Body of pancreas (tissue), 4 donors: ENCODE data around the gene COX6B1. TPM values are rescaled to one million over a fixed set of nuclear protein-coding genes. Genes with fewer than 3 reads are reported as not detected.

Source experiments
- ATAC-seq: fragments of 150-250 bp; one replicate; pipeline ENCODE4 v1.9.1; 2016
- DNase-seq, 4 donors: peaks; one replicate each; pipeline ENCODE4 v3.0.0-alpha.2; 2019
- H3K27ac ChIP-seq, 4 donors: fragments of 200-600 bp; sonication (generic); 1 replicate in 3 of 4; 2 replicates in 1 of 4; pipeline versions ENCODE4 v1.5.1 to v1.6.1; 2016 to 2019; ENCODE audit warnings: mild to moderate bottlenecking in 1 of 4, mixed read lengths in 1 of 4, moderate library complexity in 1 of 4
- H3K27me3 ChIP-seq, 2 donors: fragments of 200-600 bp; sonication (generic); one replicate each; pipeline ENCODE4 v1.6.0; 2016; ENCODE audit warnings: mild to moderate bottlenecking in 1 of 2
- H3K36me3 ChIP-seq, 2 donors: fragments of 200-600 bp; sonication (generic); replicated peaks in 1 of 2; 2 replicates each; pipeline ENCODE4 v1.5.1; 2016; ENCODE audit warnings: low read depth in 2 of 2; ENCODE audit not compliant: insufficient read depth in 1 of 2
- H3K4me1 ChIP-seq: fragments of 200-600 bp; sonication (generic); one replicate; pipeline ENCODE4 v1.6.0; 2016
- H3K4me3 ChIP-seq, 2 donors: fragments of 200-600 bp; sonication (generic); 1 replicate in 1 of 2; 2 replicates in 1 of 2; pipeline ENCODE4 v1.5.1; 2016 to 2019
- H3K9me3 ChIP-seq, 3 donors: fragments of 200-600 bp; sonication (generic); 1 replicate in 2 of 3; 2 replicates in 1 of 3; pipeline ENCODE4 v1.5.1; 2016
- POLR2A ChIP-seq, 3 donors: fragments of 450-650 bp; IDR thresholded peaks; one replicate each; pipeline ENCODE4 v1.6.1; 2016; ENCODE audit warnings: antibody characterized with exemption in 3 of 3, mild to moderate bottlenecking in 2 of 3
- WGBS, 2 donors: methylation state at CpG; one replicate each; pipeline ENCODE4 v1.1.5; 2017; 5-methylcytosine and 5-hydroxymethylcytosine counted together
- intact Hi-C: fragments of 100-400 bp; cut with DNase I; formaldehyde crosslinking; loops from one replicate; pipeline ENCODE4 v1.15.1; 2023
- total RNA-seq, 2 donors: library from RNA; depleted of rRNA; stranded (reverse); fragments of >200 nt; gene quantifications; one replicate each; pipeline ENCODE4 v1.1.0, GENCODE V29; 2016
- TF ChIP-seq, protein P1 (sequence below), 7 experiments: fragments of 450-650 bp in 4 of 7; fragments of 200-600 bp in 3 of 7; sonication (generic) in 3 of 7; IDR thresholded peaks; one replicate each; pipeline ENCODE4 v1.5.1; 2016 to 2019; ENCODE audit warnings: antibody characterized with exemption in 7 of 7

Gene COX6B1
- total RNA-seq, 2 donors from 2014 or later, result 134 to 151 TPM

DNA sequence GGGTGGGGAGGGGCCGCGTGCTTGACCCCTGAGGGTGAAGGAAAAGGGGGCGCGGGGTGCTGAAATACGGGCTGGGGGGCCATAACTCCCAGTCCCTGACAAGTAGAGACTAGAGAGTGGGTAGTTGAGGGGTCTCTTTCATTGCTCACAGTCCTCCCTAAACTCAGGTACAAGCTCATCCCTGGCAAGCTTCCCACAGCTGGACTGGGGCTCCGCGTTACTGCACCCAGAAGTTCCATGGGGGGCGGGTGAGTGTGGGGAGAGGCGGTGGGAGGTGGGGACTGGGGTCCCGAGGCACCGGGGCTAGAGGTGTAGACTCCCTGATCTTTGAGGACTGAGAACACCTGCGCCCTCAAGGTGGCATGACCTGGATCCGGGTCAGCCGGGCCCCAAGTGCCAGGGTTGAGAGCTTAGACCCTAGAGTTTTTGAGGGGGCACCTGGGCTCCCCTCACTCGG is 5.3 kb upstream of the COX6B1 start:
- peak overlapping the region; percentile 89 to 94 (median 92) for H3K27ac ChIP-seq
- peak in 2 of 4 donors; percentile 40 to 46 for DNase-seq
- 24 to 53% methylated on average over 5 to 14 of the region's 15 CpGs for WGBS, 2 donors
- H3K4me1 ChIP-seq, result peaks cover 19% of the 10 kb centered on the region
- H3K4me3 ChIP-seq, result peak overlapping the region in 1 of 2 donors; percentile 12
- ATAC-seq, result no peak
- H3K27me3 ChIP-seq, result no peaks in the 10 kb centered on the region
- H3K36me3 ChIP-seq, result peaks cover 0 to under 1% of the 10 kb centered on the region in 2 donors
- TF ChIP-seq POLR2A (IDR thresholded peaks at IDR 0.05), result no peak
- TF ChIP-seq, protein P1, sequence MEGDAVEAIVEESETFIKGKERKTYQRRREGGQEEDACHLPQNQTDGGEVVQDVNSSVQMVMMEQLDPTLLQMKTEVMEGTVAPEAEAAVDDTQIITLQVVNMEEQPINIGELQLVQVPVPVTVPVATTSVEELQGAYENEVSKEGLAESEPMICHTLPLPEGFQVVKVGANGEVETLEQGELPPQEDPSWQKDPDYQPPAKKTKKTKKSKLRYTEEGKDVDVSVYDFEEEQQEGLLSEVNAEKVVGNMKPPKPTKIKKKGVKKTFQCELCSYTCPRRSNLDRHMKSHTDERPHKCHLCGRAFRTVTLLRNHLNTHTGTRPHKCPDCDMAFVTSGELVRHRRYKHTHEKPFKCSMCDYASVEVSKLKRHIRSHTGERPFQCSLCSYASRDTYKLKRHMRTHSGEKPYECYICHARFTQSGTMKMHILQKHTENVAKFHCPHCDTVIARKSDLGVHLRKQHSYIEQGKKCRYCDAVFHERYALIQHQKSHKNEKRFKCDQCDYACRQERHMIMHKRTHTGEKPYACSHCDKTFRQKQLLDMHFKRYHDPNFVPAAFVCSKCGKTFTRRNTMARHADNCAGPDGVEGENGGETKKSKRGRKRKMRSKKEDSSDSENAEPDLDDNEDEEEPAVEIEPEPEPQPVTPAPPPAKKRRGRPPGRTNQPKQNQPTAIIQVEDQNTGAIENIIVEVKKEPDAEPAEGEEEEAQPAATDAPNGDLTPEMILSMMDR (IDR thresholded peaks at IDR 0.05), result no peak
- intact Hi-C loops, result no loop called here
- H3K9me3 ChIP-seq, result no peaks in the 10 kb centered on the region

DNA sequence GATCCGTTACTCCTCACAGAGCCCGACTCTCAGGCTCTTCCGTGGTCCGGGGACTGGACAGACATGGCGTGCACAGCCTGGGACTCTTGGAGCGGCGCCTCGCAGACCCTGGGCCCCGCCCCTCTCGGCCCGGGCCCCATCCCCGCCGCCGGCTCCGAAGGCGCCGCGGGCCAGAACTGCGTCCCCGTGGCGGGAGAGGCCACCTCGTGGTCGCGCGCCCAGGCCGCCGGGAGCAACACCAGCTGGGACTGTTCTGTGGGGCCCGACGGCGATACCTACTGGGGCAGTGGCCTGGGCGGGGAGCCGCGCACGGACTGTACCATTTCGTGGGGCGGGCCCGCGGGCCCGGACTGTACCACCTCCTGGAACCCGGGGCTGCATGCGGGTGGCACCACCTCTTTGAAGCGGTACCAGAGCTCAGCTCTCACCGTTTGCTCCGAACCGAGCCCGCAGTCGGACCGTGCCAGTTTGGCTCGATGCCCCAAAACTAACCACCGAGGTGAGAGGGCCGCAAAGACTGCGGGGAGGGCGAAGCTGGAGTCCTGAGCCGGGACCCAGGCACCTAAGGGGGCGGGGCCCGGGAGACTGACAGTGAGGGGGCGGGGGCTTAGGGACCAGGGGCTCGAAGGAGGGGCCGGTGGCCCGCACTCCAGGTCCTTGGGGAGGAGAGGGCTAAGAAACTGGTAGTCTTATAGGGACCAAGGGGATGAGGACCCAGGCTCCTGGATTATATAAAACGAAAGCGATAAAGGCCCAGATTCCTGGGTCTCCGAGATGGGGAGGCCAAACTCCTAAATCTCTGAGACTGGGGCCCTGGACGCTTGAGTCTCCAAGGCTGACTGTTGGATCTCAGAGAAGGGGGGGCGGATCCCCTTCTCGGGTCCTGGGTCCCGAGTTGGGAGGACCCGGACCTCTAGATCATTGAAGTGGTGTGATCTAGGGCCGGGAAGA is 4.6 kb upstream of the COX6B1 start:
- no peaks in the 10 kb centered on the region for H3K36me3 ChIP-seq
- H3K27me3 ChIP-seq, result no peaks in the 10 kb centered on the region
- no peaks in the 10 kb centered on the region for H3K9me3 ChIP-seq
- DNase-seq, result peak; percentile 89 to 93 (median 92)
- peak overlapping the region; percentile 89 to 94 (median 92) for H3K27ac ChIP-seq
- peaks cover 19% of the 10 kb centered on the region for H3K4me1 ChIP-seq
- intact Hi-C loops, result no loop called here
- H3K4me3 ChIP-seq, result peak overlapping the region; percentile 12 to 17
- 1 to 2% methylated on average over 11 to 56 of the region's 69 CpGs for WGBS, 2 donors
- TF ChIP-seq, protein P1 (IDR thresholded peaks at IDR 0.05), result peak in 4 of 7 experiments; percentile 4 to 36 (median 20)
- TF ChIP-seq POLR2A (IDR thresholded peaks at IDR 0.05), result peak; percentile 87 to 95 (median 90)
- peak; percentile 68 for ATAC-seq

GRCh38 chr19:35644206-35644986 is 3.7 kb upstream of the COX6B1 start:
- Histone ChIP-seq H3K4me1 (peaks cover 27% of the 10 kb centered on the region), H3K36me3 (no peaks in the 10 kb centered on the region), H3K9me3 (no peaks in the 10 kb centered on the region), H3K4me3 (peak overlapping the region; percentile 17 to 37), H3K27ac (peak overlapping the region; percentile 89 to 94 (median 92)), H3K27me3 (no peaks in the 10 kb centered on the region)
- ATAC-seq, result peak; percentile 86
- TF ChIP-seq, protein P1 (IDR thresholded peaks at IDR 0.05), result peak in 1 of 7 experiments; percentile 1
- TF ChIP-seq POLR2A (IDR thresholded peaks at IDR 0.05), result peak; percentile 51 to 74 (median 68)
- DNase-seq, result peak; percentile 97 to 98 (median 98)
- intact Hi-C loops, result no loop called here
- 0 to 1% methylated on average over 6 to 59 of the region's 60 CpGs for WGBS, 2 donors

GRCh38 chr19:35644987-35645679 is 3.0 kb upstream of the COX6B1 start:
- no peak for TF ChIP-seq POLR2A (IDR thresholded peaks at IDR 0.05)
- TF ChIP-seq, protein P1 (IDR thresholded peaks at IDR 0.05), result no peak
- ATAC-seq (peak; percentile 12), DNase-seq (peak; percentile 84 to 92 (median 86))
- WGBS, 2 donors, result 15 to 18% methylated on average over 5 to 20 of the region's 20 CpGs
- Histone ChIP-seq H3K4me3 (peak overlapping the region; percentile 16 to 37), H3K4me1 (peaks cover 35% of the 10 kb centered on the region), H3K9me3 (no peaks in the 10 kb centered on the region), H3K36me3 (no peaks in the 10 kb centered on the region), H3K27me3 (no peaks in the 10 kb centered on the region), H3K27ac (peak overlapping the region; percentile 89 to 94 (median 92))
- intact Hi-C loops, result no loop called here
